Ramos (cell line): ENCODE measurements around the gene ORM1.

Experiments used
- in situ Hi-C: fragments of 300-500 bp; cut with MboI; formaldehyde crosslinking; loops from one replicate; pipeline ENCODE4 v1.14.3; 2022; ENCODE audit warnings: low sequenced_read_pairs; ENCODE audit not compliant: unreplicated experiment

The ORM1 gene

DNA sequence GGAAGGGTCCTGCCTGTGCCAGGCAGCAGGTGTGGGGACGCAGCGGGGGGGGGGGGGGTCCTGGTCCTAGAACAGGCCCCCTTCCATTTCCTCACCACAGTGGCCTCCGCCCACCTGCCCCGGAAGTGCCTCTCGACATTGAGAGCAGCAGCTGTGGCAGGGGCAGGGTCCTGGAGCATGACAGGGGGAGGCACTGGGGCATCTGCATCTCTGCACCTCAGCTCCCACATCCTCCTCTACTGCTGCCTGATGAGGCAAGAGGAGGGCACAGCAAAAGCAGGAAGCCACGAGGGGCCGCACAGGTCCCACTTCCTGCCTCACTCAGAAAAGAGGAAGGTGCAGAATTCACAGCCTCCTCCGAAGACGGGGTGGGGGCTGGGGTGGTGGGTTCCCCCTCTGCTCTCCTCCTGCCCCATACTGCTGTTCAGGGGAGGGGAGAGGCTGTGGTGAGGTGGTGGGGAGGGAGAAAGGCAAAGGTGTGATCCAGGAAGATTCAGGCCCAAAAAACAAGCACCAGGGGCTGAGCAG lies 50.1 kb downstream of the ORM1 start:
- in situ Hi-C loops: no loop called here

DNA sequence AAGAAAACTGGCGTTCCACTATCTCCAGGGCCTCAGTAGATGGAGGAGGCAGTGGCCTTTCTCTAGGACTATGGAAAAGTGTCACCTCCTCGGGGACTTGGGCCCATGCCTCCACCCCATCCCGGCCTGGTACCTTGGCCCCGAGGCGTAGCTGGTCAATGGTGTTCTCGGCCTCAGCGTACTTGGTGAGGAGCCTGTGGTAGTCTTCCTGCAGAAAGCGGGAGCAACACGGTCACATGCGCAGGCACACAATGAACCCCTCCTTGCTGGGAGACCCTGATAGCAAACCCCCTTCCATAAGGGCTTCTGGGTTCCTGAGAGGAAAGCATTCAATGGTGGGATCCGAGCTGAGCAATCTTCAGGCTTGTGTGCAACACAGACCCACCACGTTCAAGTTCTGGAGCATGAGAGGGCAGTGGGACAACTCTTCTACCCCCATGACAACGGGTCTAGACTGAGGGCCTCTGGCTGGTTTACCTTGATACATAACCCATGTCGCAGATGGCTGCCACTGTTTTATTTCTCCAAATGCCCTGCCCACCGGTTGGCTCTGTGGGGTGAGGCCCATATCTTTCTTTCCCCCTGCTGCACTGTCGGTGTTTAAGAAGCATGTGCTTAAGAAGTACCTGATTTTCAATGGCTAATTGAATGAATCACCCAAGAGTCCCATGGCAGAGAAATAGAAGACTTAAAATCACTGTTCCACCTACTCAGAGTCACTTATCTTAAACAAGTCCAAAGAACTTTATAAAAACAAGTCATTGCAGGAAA lies 51.2 kb downstream of the ORM1 start:
- in situ Hi-C loops: no loop called here

DNA sequence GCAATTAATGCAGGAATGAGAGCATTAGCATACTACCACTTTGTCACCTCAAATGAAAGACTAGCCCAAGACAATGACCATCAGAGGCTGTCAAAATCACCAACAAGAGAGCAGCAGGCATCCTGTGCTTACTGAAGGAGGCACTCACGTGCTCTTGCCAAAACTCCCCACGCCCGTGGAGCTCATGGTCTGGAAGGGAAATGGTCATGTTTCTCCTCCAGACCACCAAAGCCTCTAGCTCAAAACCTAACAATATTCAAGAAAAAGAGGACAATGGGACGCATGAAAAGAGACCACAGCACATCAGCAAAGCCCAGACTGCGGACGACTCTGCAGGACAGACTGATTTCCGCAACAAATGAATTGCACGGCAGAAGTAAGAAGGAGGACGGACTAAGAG lies 52.0 kb downstream of the ORM1 start:
- in situ Hi-C loops: no loop called here

DNA sequence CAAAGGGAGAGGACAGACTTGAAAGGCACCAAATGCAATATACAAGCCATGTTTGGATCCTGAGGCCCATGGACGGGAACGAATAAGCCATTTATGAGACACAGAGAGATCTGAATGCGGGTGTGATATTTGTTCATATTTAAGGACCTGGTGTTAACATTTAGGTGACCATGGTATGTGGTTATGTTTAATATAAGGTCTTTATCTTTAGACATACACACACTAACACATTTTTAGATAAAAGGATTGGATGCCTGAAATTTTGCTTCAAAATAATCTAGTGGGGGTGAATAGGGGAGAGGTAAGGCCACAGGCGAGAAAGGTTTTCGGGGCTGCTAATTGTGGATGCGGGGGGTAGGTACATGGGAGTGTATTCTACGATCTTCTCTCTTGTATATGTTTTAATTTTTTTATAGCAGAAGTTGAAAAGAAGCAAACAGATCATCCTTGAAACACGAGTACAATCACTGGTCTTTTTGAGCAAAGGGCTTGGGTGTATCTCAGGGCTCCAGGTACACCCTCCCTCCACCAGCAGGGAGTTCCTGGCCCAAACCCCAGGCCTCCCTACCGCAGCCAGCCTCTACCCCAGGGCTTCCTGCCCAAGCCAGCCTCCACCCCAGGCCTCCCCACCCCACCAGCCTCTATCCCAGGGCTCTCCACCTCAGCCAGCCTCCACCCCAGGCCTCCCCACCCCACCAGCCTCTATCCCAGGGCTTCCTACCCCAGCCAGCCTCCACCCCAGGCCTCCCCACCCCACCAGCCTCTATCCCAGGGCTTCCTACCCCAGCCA lies 52.7 kb downstream of the ORM1 start:
- in situ Hi-C loops: no loop called here
